ENCODE data around the gene RND2.

RND2 gene

GRCh38 chr17:43031666-43032065, 6.6 kb downstream of the RND2 start:
- H3K4me3 ChIP-seq (ENCODE audit: low read length), result no peak overlapping the region
- DNase-seq (ENCODE audit: low read depth), result no peak
- no peak for TF ChIP-seq CTCF (conservative IDR thresholded peaks at IDR 0.05; ENCODE audit: low read depth, low read length)

- H3K4me3 ChIP-seq (ENCODE audit: low read length), result no peak overlapping the region
- no peak for TF ChIP-seq CTCF (conservative IDR thresholded peaks at IDR 0.05; ENCODE audit: low read depth, low read length)
- no peak for DNase-seq (ENCODE audit: low read depth)
These were observed 9.2 kb downstream of the RND2 start for GRCh38 chr17:43033948-43034881.

- H3K4me3 ChIP-seq (ENCODE audit: low read length), result no peak overlapping the region
- no peak for DNase-seq (ENCODE audit: low read depth)
- TF ChIP-seq CTCF (conservative IDR thresholded peaks at IDR 0.05; ENCODE audit: low read depth, low read length), result no peak
These were observed 9.9 kb downstream of the RND2 start for GRCh38 chr17:43034894-43035293.

GRCh38 chr17:43039646-43040045, 14.6 kb downstream of the RND2 start:
- no peak for TF ChIP-seq CTCF (conservative IDR thresholded peaks at IDR 0.05; ENCODE audit: low read depth, low read length)
- no peak for DNase-seq (ENCODE audit: low read depth)
- H3K4me3 ChIP-seq (ENCODE audit: low read length), result no peak overlapping the region

- H3K4me3 ChIP-seq (ENCODE audit: low read length), result no peak overlapping the region
- no peak for TF ChIP-seq CTCF (conservative IDR thresholded peaks at IDR 0.05; ENCODE audit: low read depth, low read length)
- DNase-seq (ENCODE audit: low read depth), result no peak
These were observed 15.6 kb downstream of the RND2 start for GRCh38 chr17:43040655-43041054.

- no peak for TF ChIP-seq CTCF (conservative IDR thresholded peaks at IDR 0.05; ENCODE audit: low read depth, low read length)
- H3K4me3 ChIP-seq (ENCODE audit: low read length), result no peak overlapping the region
- DNase-seq (ENCODE audit: low read depth), result no peak
These were observed 17.1 kb downstream of the RND2 start for GRCh38 chr17:43042025-43042628.

- H3K4me3 ChIP-seq (ENCODE audit: low read length), result no peak overlapping the region
- DNase-seq (ENCODE audit: low read depth), result no peak
- TF ChIP-seq CTCF (conservative IDR thresholded peaks at IDR 0.05; ENCODE audit: low read depth, low read length), result no peak
These were observed 18.3 kb downstream of the RND2 start for GRCh38 chr17:43043307-43043706.

All from retinal pigment epithelial cell (primary cell).